ENCODE data around the gene ARL4A.
A peak's percentile ranks its signal among the peaks of the same experiment; 100 is the strongest.

Gene ARL4A

DNA sequence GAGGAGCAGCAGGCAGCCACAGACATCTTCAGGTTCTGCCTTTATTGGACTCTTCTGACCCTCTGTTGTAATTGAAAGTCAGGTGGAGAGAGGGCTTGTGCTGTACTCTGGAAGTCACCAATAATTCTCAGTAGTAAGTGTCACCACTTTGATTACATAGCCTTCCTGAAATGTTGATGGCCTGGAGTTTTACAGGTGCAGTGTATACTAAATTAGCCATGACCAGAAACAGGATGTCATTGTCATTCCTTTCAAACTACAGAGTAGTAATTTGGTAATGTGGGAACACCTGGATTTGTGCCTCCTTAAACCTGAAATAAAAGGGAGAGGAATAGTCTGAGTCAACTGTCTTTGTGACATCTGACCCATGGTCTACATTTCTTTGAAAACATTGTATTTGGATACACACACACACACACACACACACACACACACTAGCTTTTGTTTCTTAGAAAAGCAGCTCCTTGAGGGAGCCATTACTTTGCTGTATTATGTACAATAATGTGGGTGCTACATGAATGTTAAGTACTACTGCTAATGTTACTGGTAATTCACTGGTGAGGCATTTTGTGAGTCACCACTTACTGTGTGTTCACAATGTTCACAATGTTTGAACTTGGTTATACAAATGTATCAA is 19.6 kb downstream of the ARL4A start (continued):
- TF ChIP-seq TOX (CRISPR knock-in tag; IDR thresholded peaks at IDR 0.05; ENCODE audit: borderline replicate concordance) (no peak), ZFP30 (CRISPR knock-in tag; IDR thresholded peaks at IDR 0.05) (no peak), OSR1 (CRISPR knock-in tag; IDR thresholded peaks at IDR 0.05) (no peak)
- TF ChIP-seq, protein P1, sequence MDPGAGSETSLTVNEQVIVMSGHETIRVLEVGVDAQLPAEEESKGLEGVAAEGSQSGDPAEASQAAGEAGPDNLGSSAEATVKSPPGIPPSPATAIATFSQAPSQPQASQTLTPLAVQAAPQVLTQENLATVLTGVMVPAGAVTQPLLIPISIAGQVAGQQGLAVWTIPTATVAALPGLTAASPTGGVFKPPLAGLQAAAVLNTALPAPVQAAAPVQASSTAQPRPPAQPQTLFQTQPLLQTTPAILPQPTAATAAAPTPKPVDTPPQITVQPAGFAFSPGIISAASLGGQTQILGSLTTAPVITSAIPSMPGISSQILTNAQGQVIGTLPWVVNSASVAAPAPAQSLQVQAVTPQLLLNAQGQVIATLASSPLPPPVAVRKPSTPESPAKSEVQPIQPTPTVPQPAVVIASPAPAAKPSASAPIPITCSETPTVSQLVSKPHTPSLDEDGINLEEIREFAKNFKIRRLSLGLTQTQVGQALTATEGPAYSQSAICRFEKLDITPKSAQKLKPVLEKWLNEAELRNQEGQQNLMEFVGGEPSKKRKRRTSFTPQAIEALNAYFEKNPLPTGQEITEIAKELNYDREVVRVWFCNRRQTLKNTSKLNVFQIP (CRISPR knock-in tag; IDR thresholded peaks at IDR 0.05; ENCODE audit: borderline replicate concordance, low read depth), result no peak

DNA sequence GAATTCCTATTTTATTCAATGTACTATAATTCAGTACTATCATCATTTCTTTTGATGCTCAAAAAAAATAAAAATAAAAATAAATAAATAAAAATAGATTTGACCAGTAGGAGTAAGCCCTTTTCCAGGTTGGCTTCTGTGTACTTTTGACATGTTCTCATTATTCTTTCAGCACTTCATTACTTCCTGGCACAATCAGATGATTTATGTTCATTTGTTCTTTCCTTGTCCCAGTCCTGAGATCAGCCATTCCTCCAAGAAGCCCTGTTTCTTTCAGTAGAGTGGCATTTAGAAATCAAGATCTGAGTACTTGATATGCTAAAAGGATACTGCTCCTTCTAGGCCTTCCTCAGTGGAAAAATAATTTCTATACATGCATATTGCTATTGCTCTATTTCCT is 20.9 kb downstream of the ARL4A start:
- ATAC-seq, result no peak
- TF ChIP-seq ZFP30 (CRISPR knock-in tag; IDR thresholded peaks at IDR 0.05), result no peak
- no peak for TF ChIP-seq SNAI2 (CRISPR knock-in tag; IDR thresholded peaks at IDR 0.05)
- no peak for TF ChIP-seq CSDC2 (CRISPR knock-in tag; IDR thresholded peaks at IDR 0.05)
- TF ChIP-seq OSR1 (CRISPR knock-in tag; IDR thresholded peaks at IDR 0.05), result no peak
- TF ChIP-seq, protein P2, sequence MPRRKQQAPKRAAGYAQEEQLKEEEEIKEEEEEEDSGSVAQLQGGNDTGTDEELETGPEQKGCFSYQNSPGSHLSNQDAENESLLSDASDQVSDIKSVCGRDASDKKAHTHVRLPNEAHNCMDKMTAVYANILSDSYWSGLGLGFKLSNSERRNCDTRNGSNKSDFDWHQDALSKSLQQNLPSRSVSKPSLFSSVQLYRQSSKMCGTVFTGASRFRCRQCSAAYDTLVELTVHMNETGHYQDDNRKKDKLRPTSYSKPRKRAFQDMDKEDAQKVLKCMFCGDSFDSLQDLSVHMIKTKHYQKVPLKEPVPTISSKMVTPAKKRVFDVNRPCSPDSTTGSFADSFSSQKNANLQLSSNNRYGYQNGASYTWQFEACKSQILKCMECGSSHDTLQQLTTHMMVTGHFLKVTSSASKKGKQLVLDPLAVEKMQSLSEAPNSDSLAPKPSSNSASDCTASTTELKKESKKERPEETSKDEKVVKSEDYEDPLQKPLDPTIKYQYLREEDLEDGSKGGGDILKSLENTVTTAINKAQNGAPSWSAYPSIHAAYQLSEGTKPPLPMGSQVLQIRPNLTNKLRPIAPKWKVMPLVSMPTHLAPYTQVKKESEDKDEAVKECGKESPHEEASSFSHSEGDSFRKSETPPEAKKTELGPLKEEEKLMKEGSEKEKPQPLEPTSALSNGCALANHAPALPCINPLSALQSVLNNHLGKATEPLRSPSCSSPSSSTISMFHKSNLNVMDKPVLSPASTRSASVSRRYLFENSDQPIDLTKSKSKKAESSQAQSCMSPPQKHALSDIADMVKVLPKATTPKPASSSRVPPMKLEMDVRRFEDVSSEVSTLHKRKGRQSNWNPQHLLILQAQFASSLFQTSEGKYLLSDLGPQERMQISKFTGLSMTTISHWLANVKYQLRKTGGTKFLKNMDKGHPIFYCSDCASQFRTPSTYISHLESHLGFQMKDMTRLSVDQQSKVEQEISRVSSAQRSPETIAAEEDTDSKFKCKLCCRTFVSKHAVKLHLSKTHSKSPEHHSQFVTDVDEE (CRISPR knock-in tag; IDR thresholded peaks at IDR 0.05), result no peak
- TF ChIP-seq ESRRG (CRISPR knock-in tag; IDR thresholded peaks at IDR 0.05), result no peak
- no peak for TF ChIP-seq BACH2 (CRISPR knock-in tag; IDR thresholded peaks at IDR 0.05; ENCODE audit: borderline replicate concordance)
- TF ChIP-seq, protein P3, sequence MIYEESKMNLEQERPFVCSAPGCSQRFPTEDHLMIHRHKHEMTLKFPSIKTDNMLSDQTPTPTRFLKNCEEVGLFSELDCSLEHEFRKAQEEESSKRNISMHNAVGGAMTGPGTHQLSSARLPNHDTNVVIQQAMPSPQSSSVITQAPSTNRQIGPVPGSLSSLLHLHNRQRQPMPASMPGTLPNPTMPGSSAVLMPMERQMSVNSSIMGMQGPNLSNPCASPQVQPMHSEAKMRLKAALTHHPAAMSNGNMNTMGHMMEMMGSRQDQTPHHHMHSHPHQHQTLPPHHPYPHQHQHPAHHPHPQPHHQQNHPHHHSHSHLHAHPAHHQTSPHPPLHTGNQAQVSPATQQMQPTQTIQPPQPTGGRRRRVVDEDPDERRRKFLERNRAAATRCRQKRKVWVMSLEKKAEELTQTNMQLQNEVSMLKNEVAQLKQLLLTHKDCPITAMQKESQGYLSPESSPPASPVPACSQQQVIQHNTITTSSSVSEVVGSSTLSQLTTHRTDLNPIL (CRISPR knock-in tag; IDR thresholded peaks at IDR 0.05; ENCODE audit: low read depth), result no peak
- TF ChIP-seq ZC3H10 (CRISPR knock-in tag; IDR thresholded peaks at IDR 0.05), result no peak
- TF ChIP-seq ZFP3 (CRISPR knock-in tag; IDR thresholded peaks at IDR 0.05), result no peak

DNA sequence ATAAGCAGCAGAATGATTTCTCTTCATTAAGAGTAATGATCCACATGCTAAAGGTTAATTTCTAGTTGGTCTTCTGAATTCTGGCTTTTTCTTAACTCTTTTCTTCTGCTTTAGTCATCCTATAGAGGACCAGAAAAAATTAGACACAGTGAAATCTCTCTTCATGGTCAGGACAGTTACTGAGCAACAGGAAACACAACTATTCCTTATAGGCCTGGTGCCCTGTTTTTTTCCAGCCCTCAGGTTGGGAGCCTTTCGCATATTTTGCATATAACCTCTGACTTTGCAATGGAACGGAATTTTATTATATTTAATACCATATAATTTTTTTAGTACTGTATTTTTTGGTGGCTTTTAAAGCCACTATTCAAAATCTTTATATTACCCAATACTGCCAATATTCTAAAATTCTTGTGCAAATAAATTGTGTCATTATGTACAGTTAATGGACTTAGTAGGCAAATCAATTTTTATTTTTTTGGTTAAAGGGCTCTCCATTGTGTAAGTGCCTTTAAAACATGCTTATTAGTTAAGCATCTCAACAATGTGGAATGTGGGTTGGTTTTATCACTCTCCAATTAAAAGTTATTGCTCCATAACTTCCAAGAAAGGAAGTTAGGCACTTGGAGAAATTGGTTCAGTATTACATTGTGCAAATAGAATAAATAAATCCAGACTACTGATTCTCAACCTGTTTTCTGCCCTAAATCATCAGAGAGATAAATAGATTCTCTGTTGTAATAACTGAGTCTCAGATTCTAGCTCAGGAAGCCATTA is 22.5 kb downstream of the ARL4A start:
- ATAC-seq, result no peak
- TF ChIP-seq BACH2 (CRISPR knock-in tag; IDR thresholded peaks at IDR 0.05; ENCODE audit: borderline replicate concordance) (no peak), ZNF565 (CRISPR knock-in tag; conservative IDR thresholded peaks at IDR 0.05; ENCODE audit: low read depth) (no peak), ZFP3 (CRISPR knock-in tag; IDR thresholded peaks at IDR 0.05) (no peak), ISL1 (CRISPR knock-in tag; IDR thresholded peaks at IDR 0.05) (peak; percentile 70)
- TF ChIP-seq, protein P4, sequence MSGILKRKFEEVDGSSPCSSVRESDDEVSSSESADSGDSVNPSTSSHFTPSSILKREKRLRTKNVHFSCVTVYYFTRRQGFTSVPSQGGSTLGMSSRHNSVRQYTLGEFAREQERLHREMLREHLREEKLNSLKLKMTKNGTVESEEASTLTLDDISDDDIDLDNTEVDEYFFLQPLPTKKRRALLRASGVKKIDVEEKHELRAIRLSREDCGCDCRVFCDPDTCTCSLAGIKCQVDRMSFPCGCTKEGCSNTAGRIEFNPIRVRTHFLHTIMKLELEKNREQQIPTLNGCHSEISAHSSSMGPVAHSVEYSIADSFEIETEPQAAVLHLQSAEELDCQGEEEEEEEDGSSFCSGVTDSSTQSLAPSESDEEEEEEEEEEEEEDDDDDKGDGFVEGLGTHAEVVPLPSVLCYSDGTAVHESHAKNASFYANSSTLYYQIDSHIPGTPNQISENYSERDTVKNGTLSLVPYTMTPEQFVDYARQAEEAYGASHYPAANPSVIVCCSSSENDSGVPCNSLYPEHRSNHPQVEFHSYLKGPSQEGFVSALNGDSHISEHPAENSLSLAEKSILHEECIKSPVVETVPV (CRISPR knock-in tag; IDR thresholded peaks at IDR 0.05), result no peak

DNA sequence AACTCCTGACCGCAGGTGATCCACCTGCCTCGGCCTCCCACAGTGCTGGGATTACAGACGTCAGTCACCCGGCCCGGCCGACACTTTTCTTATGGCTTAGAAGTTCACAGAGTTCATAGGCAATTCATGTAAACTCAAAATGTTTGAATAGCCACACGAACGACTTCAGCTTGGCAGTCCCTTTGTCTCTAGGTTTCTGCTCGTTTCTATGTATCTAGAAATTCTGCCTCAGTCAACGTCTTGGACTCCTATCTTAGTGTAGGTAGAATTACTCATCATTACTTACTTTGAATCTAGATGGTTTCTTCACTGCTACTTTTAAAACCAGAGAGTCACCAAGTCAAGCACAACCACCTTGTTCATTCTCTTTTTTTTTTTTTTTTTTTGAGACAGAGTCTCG is 23.7 kb downstream of the ARL4A start:
- no peak for ATAC-seq
- TF ChIP-seq, protein P1 (CRISPR knock-in tag; IDR thresholded peaks at IDR 0.05; ENCODE audit: borderline replicate concordance, low read depth), result no peak
- TF ChIP-seq, protein P5, sequence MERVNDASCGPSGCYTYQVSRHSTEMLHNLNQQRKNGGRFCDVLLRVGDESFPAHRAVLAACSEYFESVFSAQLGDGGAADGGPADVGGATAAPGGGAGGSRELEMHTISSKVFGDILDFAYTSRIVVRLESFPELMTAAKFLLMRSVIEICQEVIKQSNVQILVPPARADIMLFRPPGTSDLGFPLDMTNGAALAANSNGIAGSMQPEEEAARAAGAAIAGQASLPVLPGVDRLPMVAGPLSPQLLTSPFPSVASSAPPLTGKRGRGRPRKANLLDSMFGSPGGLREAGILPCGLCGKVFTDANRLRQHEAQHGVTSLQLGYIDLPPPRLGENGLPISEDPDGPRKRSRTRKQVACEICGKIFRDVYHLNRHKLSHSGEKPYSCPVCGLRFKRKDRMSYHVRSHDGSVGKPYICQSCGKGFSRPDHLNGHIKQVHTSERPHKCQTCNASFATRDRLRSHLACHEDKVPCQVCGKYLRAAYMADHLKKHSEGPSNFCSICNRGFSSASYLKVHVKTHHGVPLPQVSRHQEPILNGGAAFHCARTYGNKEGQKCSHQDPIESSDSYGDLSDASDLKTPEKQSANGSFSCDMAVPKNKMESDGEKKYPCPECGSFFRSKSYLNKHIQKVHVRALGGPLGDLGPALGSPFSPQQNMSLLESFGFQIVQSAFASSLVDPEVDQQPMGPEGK (CRISPR knock-in tag; IDR thresholded peaks at IDR 0.05; ENCODE audit: borderline replicate concordance), result no peak
- TF ChIP-seq ZFP3 (CRISPR knock-in tag; IDR thresholded peaks at IDR 0.05), result no peak
- TF ChIP-seq GLIS3 (CRISPR knock-in tag; IDR thresholded peaks at IDR 0.05), result no peak
- TF ChIP-seq BACH2 (CRISPR knock-in tag; IDR thresholded peaks at IDR 0.05; ENCODE audit: borderline replicate concordance), result no peak
- no peak for TF ChIP-seq ARNTL (CRISPR knock-in tag; IDR thresholded peaks at IDR 0.05; ENCODE audit: borderline replicate concordance, low read depth)
- TF ChIP-seq ZFP30 (CRISPR knock-in tag; IDR thresholded peaks at IDR 0.05), result no peak
- TF ChIP-seq, protein P2 (CRISPR knock-in tag; IDR thresholded peaks at IDR 0.05), result no peak
- TF ChIP-seq RARB (CRISPR knock-in tag; IDR thresholded peaks at IDR 0.05), result no peak
- no peak for TF ChIP-seq ZNF565 (CRISPR knock-in tag; conservative IDR thresholded peaks at IDR 0.05; ENCODE audit: low read depth)
- no peak for TF ChIP-seq ESRRG (CRISPR knock-in tag; IDR thresholded peaks at IDR 0.05)
- no peak for TF ChIP-seq ISL1 (CRISPR knock-in tag; IDR thresholded peaks at IDR 0.05)
- no peak for TF ChIP-seq ZC3H10 (CRISPR knock-in tag; IDR thresholded peaks at IDR 0.05)

All from SK-N-SH treated with all-trans-retinoic acid at 6 μM for 48 hours (cell line).